HFF-Myc (cell line): Measurements from ENCODE around the gene PHOX2A.

Source experiments
- DNase-seq: peaks from one replicate; pipeline ENCODE4 v3.0.0-alpha.2; 2011; ENCODE audit warnings: low read depth; ENCODE audit errors: extremely low read depth
- H3K4me3 ChIP-seq: replicated peaks from 2 replicates; pipeline ENCODE4 v1.5.1; 2011; ENCODE audit warnings: low read depth, mild to moderate bottlenecking, control low read depth, low read length
- CTCF ChIP-seq: IDR thresholded peaks from 2 replicates; pipeline ENCODE4 v1.5.1; 2012; ENCODE audit warnings: mild to moderate bottlenecking, low read depth, low read length, control low read depth; ENCODE audit errors: missing control alignments

The PHOX2A gene

GRCh38 chr11:72243173-72244059, 560 bp downstream of the PHOX2A start:
- H3K4me3 ChIP-seq, result no peak overlapping the region
- TF ChIP-seq CTCF, result no peak
- DNase-seq, result no peak

GRCh38 chr11:72242141-72242540, 1.8 kb downstream of the PHOX2A start:
- no peak overlapping the region for H3K4me3 ChIP-seq
- no peak for TF ChIP-seq CTCF
- no peak for DNase-seq

GRCh38 chr11:72241291-72241781, 2.6 kb downstream of the PHOX2A start:
- no peak for TF ChIP-seq CTCF
- no peak overlapping the region for H3K4me3 ChIP-seq
- no peak for DNase-seq

- 0 out of 2 replicates have a peak overlapping the region, but pooled peaks have one; percentile 19 for H3K4me3 ChIP-seq
- TF ChIP-seq CTCF, result no peak
- DNase-seq, result no peak
Observed at GRCh38 chr11:72240461-72241290, 3.3 kb downstream of the PHOX2A start.

- peak overlapping the region; percentile 19; the same call in 1 of the 2 replicates for H3K4me3 ChIP-seq
- TF ChIP-seq CTCF, result no peak
- no peak for DNase-seq
Observed at GRCh38 chr11:72239849-72240460, 4.0 kb downstream of the PHOX2A start.

- TF ChIP-seq CTCF, result no peak
- DNase-seq, result peak; percentile 20
- H3K4me3 ChIP-seq, result no peak overlapping the region; the same call in 1 of the 2 replicates
Observed at GRCh38 chr11:72239313-72239848, 4.6 kb downstream of the PHOX2A start.
